ENCODE measurements around the gene DOCK8.

The DOCK8 gene

GRCh38 chr9:268616-269015 is 54.0 kb downstream of the DOCK8 start:
- H3K36me3 ChIP-seq (ENCODE audit: control insufficient read depth, insufficient read depth, low read length) = no peaks in the 10 kb centered on the region
- H3K4me3 ChIP-seq (ENCODE audit: extremely low read depth, insufficient read depth, low read length, poor library complexity, severe bottlenecking) = no peak overlapping the region
- no peaks in the 10 kb centered on the region for H3K4me1 ChIP-seq (ENCODE audit: control insufficient read depth, insufficient read depth, low read length, poor library complexity, severe bottlenecking)
- 92% methylated on average over 1 of the region's 1 CpG; no CpG with 5 or more reads in 1 of the 2 experiments for WGBS, 2 experiments (ENCODE audit: insufficient coverage in 2 of 2)
- H3K9me3 ChIP-seq (ENCODE audit: control insufficient read depth, low read length) = no peaks in the 10 kb centered on the region
- no peak overlapping the region for H3K27ac ChIP-seq (ENCODE audit: low read depth, low read length, severe bottlenecking)

- Histone ChIP-seq H3K27ac (ENCODE audit: low read depth, low read length, severe bottlenecking) (no peak overlapping the region), H3K4me3 (ENCODE audit: extremely low read depth, insufficient read depth, low read length, poor library complexity, severe bottlenecking) (no peak overlapping the region), H3K36me3 (ENCODE audit: control insufficient read depth, insufficient read depth, low read length) (no peaks in the 10 kb centered on the region), H3K9me3 (ENCODE audit: control insufficient read depth, low read length) (no peaks in the 10 kb centered on the region), H3K4me1 (ENCODE audit: control insufficient read depth, insufficient read depth, low read length, poor library complexity, severe bottlenecking) (no peaks in the 10 kb centered on the region)
- whole genome bisulfite sequencing, 2 experiments (ENCODE audit: insufficient coverage in 2 of 2) = 92 to 95% methylated on average over 3 of the region's 6 CpGs
These were observed 54.5 kb downstream of the DOCK8 start for GRCh38 chr9:269081-269711.

GRCh38 chr9:270657-271237 is 56.1 kb downstream of the DOCK8 start:
- Histone ChIP-seq H3K9me3 (ENCODE audit: control insufficient read depth, low read length) (no peaks in the 10 kb centered on the region), H3K4me3 (ENCODE audit: extremely low read depth, insufficient read depth, low read length, poor library complexity, severe bottlenecking) (no peak overlapping the region), H3K4me1 (ENCODE audit: control insufficient read depth, insufficient read depth, low read length, poor library complexity, severe bottlenecking) (no peaks in the 10 kb centered on the region), H3K36me3 (ENCODE audit: control insufficient read depth, insufficient read depth, low read length) (no peaks in the 10 kb centered on the region), H3K27ac (ENCODE audit: low read depth, low read length, severe bottlenecking) (no peak overlapping the region)
- WGBS, 2 experiments (ENCODE audit: insufficient coverage in 2 of 2) = 86 to 100% methylated on average over 1 of the region's 2 CpGs

GRCh38 chr9:272251-273213 is 57.9 kb downstream of the DOCK8 start:
- no peaks in the 10 kb centered on the region for H3K36me3 ChIP-seq (ENCODE audit: control insufficient read depth, insufficient read depth, low read length)
- no peaks in the 10 kb centered on the region for H3K9me3 ChIP-seq (ENCODE audit: control insufficient read depth, low read length)
- WGBS, 2 experiments (ENCODE audit: insufficient coverage in 2 of 2) = 86 to 90% methylated on average over 11 to 14 of the region's 17 CpGs
- no peak overlapping the region for H3K4me3 ChIP-seq (ENCODE audit: extremely low read depth, insufficient read depth, low read length, poor library complexity, severe bottlenecking)
- no peak overlapping the region for H3K27ac ChIP-seq (ENCODE audit: low read depth, low read length, severe bottlenecking)
- no peaks in the 10 kb centered on the region for H3K4me1 ChIP-seq (ENCODE audit: control insufficient read depth, insufficient read depth, low read length, poor library complexity, severe bottlenecking)

- H3K4me1 ChIP-seq (ENCODE audit: control insufficient read depth, insufficient read depth, low read length, poor library complexity, severe bottlenecking) = no peaks in the 10 kb centered on the region
- no peak overlapping the region for H3K4me3 ChIP-seq (ENCODE audit: extremely low read depth, insufficient read depth, low read length, poor library complexity, severe bottlenecking)
- H3K9me3 ChIP-seq (ENCODE audit: control insufficient read depth, low read length) = no peaks in the 10 kb centered on the region
- no peaks in the 10 kb centered on the region for H3K36me3 ChIP-seq (ENCODE audit: control insufficient read depth, insufficient read depth, low read length)
- WGBS, 2 experiments (ENCODE audit: insufficient coverage in 2 of 2) = 90 to 100% methylated on average over 1 to 2 of the region's 6 CpGs
- H3K27ac ChIP-seq (ENCODE audit: low read depth, low read length, severe bottlenecking) = no peak overlapping the region
These were observed 59.7 kb downstream of the DOCK8 start for GRCh38 chr9:274406-274805.

- Histone ChIP-seq H3K27ac (ENCODE audit: low read depth, low read length, severe bottlenecking) (no peak overlapping the region), H3K9me3 (ENCODE audit: control insufficient read depth, low read length) (no peaks in the 10 kb centered on the region), H3K36me3 (ENCODE audit: control insufficient read depth, insufficient read depth, low read length) (no peaks in the 10 kb centered on the region), H3K4me1 (ENCODE audit: control insufficient read depth, insufficient read depth, low read length, poor library complexity, severe bottlenecking) (no peaks in the 10 kb centered on the region), H3K4me3 (ENCODE audit: extremely low read depth, insufficient read depth, low read length, poor library complexity, severe bottlenecking) (no peak overlapping the region)
- 81 to 95% methylated on average over 2 of the region's 3 CpGs for WGBS, 2 experiments (ENCODE audit: insufficient coverage in 2 of 2)
These were observed 63.1 kb downstream of the DOCK8 start for GRCh38 chr9:277601-278295.

GRCh38 chr9:278651-279050 is 64.0 kb downstream of the DOCK8 start:
- H3K27ac ChIP-seq (ENCODE audit: low read depth, low read length, severe bottlenecking) = no peak overlapping the region
- no peak overlapping the region for H3K4me3 ChIP-seq (ENCODE audit: extremely low read depth, insufficient read depth, low read length, poor library complexity, severe bottlenecking)
- H3K9me3 ChIP-seq (ENCODE audit: control insufficient read depth, low read length) = no peaks in the 10 kb centered on the region
- 87 to 91% methylated on average over 8 of the region's 8 CpGs for WGBS, 2 experiments (ENCODE audit: insufficient coverage in 2 of 2)
- H3K36me3 ChIP-seq (ENCODE audit: control insufficient read depth, insufficient read depth, low read length) = no peaks in the 10 kb centered on the region
- H3K4me1 ChIP-seq (ENCODE audit: control insufficient read depth, insufficient read depth, low read length, poor library complexity, severe bottlenecking) = no peaks in the 10 kb centered on the region

- Histone ChIP-seq H3K4me1 (ENCODE audit: control insufficient read depth, insufficient read depth, low read length, poor library complexity, severe bottlenecking) (no peaks in the 10 kb centered on the region), H3K27ac (ENCODE audit: low read depth, low read length, severe bottlenecking) (no peak overlapping the region), H3K36me3 (ENCODE audit: control insufficient read depth, insufficient read depth, low read length) (no peaks in the 10 kb centered on the region), H3K9me3 (ENCODE audit: control insufficient read depth, low read length) (no peaks in the 10 kb centered on the region), H3K4me3 (ENCODE audit: extremely low read depth, insufficient read depth, low read length, poor library complexity, severe bottlenecking) (no peak overlapping the region)
- 60 to 78% methylated on average over 4 of the region's 4 CpGs for WGBS, 2 experiments (ENCODE audit: insufficient coverage in 2 of 2)
These were observed 65.0 kb downstream of the DOCK8 start for GRCh38 chr9:279674-280073.

GRCh38 chr9:281741-282645 is 67.3 kb downstream of the DOCK8 start:
- no peaks in the 10 kb centered on the region for H3K36me3 ChIP-seq (ENCODE audit: control insufficient read depth, insufficient read depth, low read length)
- 91 to 92% methylated on average over 5 to 7 of the region's 8 CpGs for WGBS, 2 experiments (ENCODE audit: insufficient coverage in 2 of 2)
- H3K9me3 ChIP-seq (ENCODE audit: control insufficient read depth, low read length) = no peaks in the 10 kb centered on the region
- H3K4me1 ChIP-seq (ENCODE audit: control insufficient read depth, insufficient read depth, low read length, poor library complexity, severe bottlenecking) = no peaks in the 10 kb centered on the region
- no peak overlapping the region for H3K4me3 ChIP-seq (ENCODE audit: extremely low read depth, insufficient read depth, low read length, poor library complexity, severe bottlenecking)
- no peak overlapping the region for H3K27ac ChIP-seq (ENCODE audit: low read depth, low read length, severe bottlenecking)

Data from mesodermal cell (in vitro differentiated cells).